GM23338 (cell line): ENCODE results near the gene FHIT. TPM values are rescaled to one million over a fixed set of nuclear protein-coding genes. Genes with fewer than 3 reads are reported as not detected.

Experiments used
- ATAC-seq: fragments of 200-7000 bp; cut with Tn5 transposase; 3 replicates; pipeline ENCODE4 v1.9.1; 2020
- DNase-seq: peaks from one replicate; pipeline ENCODE4 v3.0.0-alpha.2; 2015; ENCODE audit warnings: low spot score
- H2AFZ ChIP-seq: fragments of 200-600 bp; sonication (generic); 2 replicates; pipeline ENCODE4 v1.8.0; 2016; ENCODE audit warnings: antibody characterized with exemption, mild to moderate bottlenecking, moderate library complexity
- H3F3A ChIP-seq: fragments of 200-600 bp; sonication (generic); replicated peaks from 2 replicates; pipeline ENCODE4 v1.8.0; 2017; ENCODE audit warnings: antibody characterized with exemption, mixed run types, low read depth
- H3K27ac ChIP-seq: fragments of 200-600 bp; sonication (generic); 2 replicates; pipeline ENCODE4 v1.6.1; 2016; ENCODE audit warnings: low read depth
- H3K27me3 ChIP-seq: fragments of 200-600 bp; sonication (generic); 2 replicates; pipeline ENCODE4 v1.8.0; 2016; ENCODE audit warnings: mild to moderate bottlenecking, mixed run types, moderate library complexity; ENCODE audit not compliant: insufficient read depth
- H3K36me3 ChIP-seq: fragments of 200-600 bp; sonication (generic); 2 replicates; pipeline ENCODE4 v1.8.0; 2016; ENCODE audit warnings: mild to moderate bottlenecking; ENCODE audit not compliant: insufficient read depth
- H3K4me1 ChIP-seq: fragments of 200-600 bp; sonication (generic); 2 replicates; pipeline ENCODE4 v1.8.0; 2016; ENCODE audit warnings: mild to moderate bottlenecking, moderate library complexity; ENCODE audit not compliant: insufficient read depth
- H3K4me2 ChIP-seq: fragments of 200-600 bp; sonication (generic); 2 replicates; pipeline ENCODE4 v1.7.1; 2017; ENCODE audit warnings: mixed run types
- H3K4me3 ChIP-seq: fragments of 200-600 bp; sonication (generic); 2 replicates; pipeline ENCODE4 v1.6.1; 2016; ENCODE audit warnings: mixed run types
- H3K79me2 ChIP-seq: fragments of 200-600 bp; sonication (generic); replicated peaks from 2 replicates; pipeline ENCODE4 v1.8.0; 2017; ENCODE audit warnings: mild to moderate bottlenecking; ENCODE audit not compliant: insufficient read depth
- H3K9me2 ChIP-seq: fragments of 200-600 bp; sonication (generic); 2 replicates; pipeline ENCODE4 v1.8.0; 2017; ENCODE audit not compliant: insufficient read depth
- H4K20me1 ChIP-seq: fragments of 200-600 bp; sonication (generic); replicated peaks from 2 replicates; pipeline ENCODE4 v1.8.0; 2017; ENCODE audit warnings: mild to moderate bottlenecking; ENCODE audit not compliant: insufficient read depth
- H3K27ac Mint-ChIP-seq: 2 replicates; pipeline ENCODE4 v1.8.0; 2020; ENCODE audit warnings: inconsistent platforms, mild to moderate bottlenecking, moderate library complexity, mixed read lengths
- H3K27me3 Mint-ChIP-seq: 3 replicates; pipeline ENCODE4 v1.8.0; 2022; ENCODE audit warnings: low read depth, mild to moderate bottlenecking, moderate library complexity, mixed read lengths, inconsistent platforms; ENCODE audit not compliant: insufficient read depth, poor library complexity
- H3K36me3 Mint-ChIP-seq: 3 replicates; pipeline ENCODE4 v1.8.0; 2021; ENCODE audit warnings: low read depth, mild to moderate bottlenecking, inconsistent platforms, moderate library complexity, mixed read lengths
- H3K4me1 Mint-ChIP-seq: 3 replicates; pipeline ENCODE4 v1.8.0; 2020; ENCODE audit warnings: mild to moderate bottlenecking, inconsistent platforms, mixed read lengths
- H3K4me3 Mint-ChIP-seq: 3 replicates; pipeline ENCODE4 v1.8.0; 2021; ENCODE audit warnings: moderate library complexity, mild to moderate bottlenecking, inconsistent platforms, mixed read lengths
- H3K9me3 Mint-ChIP-seq: 3 replicates; pipeline ENCODE4 v1.8.0; 2020; ENCODE audit warnings: moderate library complexity, mild to moderate bottlenecking, inconsistent platforms, mixed read lengths
- CREB1 ChIP-seq: fragments of 250-450 bp; sonication (Bioruptor Pico); IDR thresholded peaks from 2 replicates; pipeline ENCODE4 v1.5.0; 2020; ENCODE audit warnings: low read depth, mild to moderate bottlenecking, moderate library complexity
- CTCF ChIP-seq, 2 experiments: fragments of 200-600 bp in 1 of 2; sonication (generic) in 1 of 2; conservative IDR thresholded peaks; 2 replicates each; pipeline versions ENCODE4 v1.5.1 to v1.6.1; 2016 to 2017; ENCODE audit warnings: antibody characterized with exemption in 2 of 2, low read depth in 2 of 2, mild to moderate bottlenecking in 2 of 2, moderate library complexity in 1 of 2
- EZH2 ChIP-seq: fragments of 200-600 bp; sonication (generic); IDR thresholded peaks from one replicate; pipeline ENCODE4 v1.8.0; 2017; ENCODE audit warnings: antibody characterized with exemption, mild to moderate bottlenecking, low read depth; ENCODE audit not compliant: unreplicated experiment
- EZH2phosphoT487 ChIP-seq: fragments of 200-600 bp; sonication (generic); IDR thresholded peaks from one replicate; pipeline ENCODE4 v1.8.1; 2018; ENCODE audit warnings: antibody characterized with exemption; ENCODE audit not compliant: unreplicated experiment
- REST ChIP-seq: IDR thresholded peaks from one replicate; pipeline ENCODE4 v1.6.1; 2018; ENCODE audit warnings: antibody characterized with exemption; ENCODE audit not compliant: unreplicated experiment
- STAT1 ChIP-seq: IDR thresholded peaks from one replicate; pipeline ENCODE4 v1.6.1; 2016; ENCODE audit warnings: antibody characterized with exemption; ENCODE audit not compliant: unreplicated experiment
- ZNF114 ChIP-seq: fragments of 250-450 bp; sonication (Bioruptor Pico); IDR thresholded peaks from 2 replicates; pipeline ENCODE4 v1.5.0; 2020; ENCODE audit warnings: mild to moderate bottlenecking, moderate library complexity
- ZNF331 ChIP-seq: fragments of 250-450 bp; sonication (Bioruptor Pico); IDR thresholded peaks from 2 replicates; pipeline ENCODE4 v1.5.0; 2020; ENCODE audit warnings: low read depth, mild to moderate bottlenecking, moderate library complexity
- polyA plus RNA-seq: library from polyadenylated mRNA; unstranded; fragments of >200 nt; fragmentation: Nextera tagmentation; extraction: Ambion mirVana; gene quantifications from 2 replicates; pipeline ENCODE4 v1.2.1, GENCODE V29; 2016
- total RNA-seq: library from RNA; depleted of rRNA; stranded (reverse); fragments of >200 nt; shearing (Covaris generic); gene quantifications from 2 replicates; pipeline ENCODE4 v1.2.3, GENCODE V29; 2014
- TF ChIP-seq, protein P1 (sequence below): IDR thresholded peaks from 2 replicates; pipeline ENCODE4 v1.6.1; 2016; ENCODE audit warnings: antibody characterized with exemption
- TF ChIP-seq, protein P2 (sequence below): fragments of 250-450 bp; sonication (Bioruptor Pico); IDR thresholded peaks from 2 replicates; pipeline ENCODE4 v1.5.0; 2020; ENCODE audit warnings: mild to moderate bottlenecking, moderate library complexity

FHIT gene
- total and polyA plus RNA-seq, 2 experiments from 2014 or later, result 3.0 to 8.3 TPM

GRCh38 chr3:60629816-60630215 is 621.4 kb downstream of the FHIT start (continued):
- TF ChIP-seq CTCF (conservative IDR thresholded peaks at IDR 0.05; ENCODE audit: low read depth in 2 of 2), result no peak

DNA sequence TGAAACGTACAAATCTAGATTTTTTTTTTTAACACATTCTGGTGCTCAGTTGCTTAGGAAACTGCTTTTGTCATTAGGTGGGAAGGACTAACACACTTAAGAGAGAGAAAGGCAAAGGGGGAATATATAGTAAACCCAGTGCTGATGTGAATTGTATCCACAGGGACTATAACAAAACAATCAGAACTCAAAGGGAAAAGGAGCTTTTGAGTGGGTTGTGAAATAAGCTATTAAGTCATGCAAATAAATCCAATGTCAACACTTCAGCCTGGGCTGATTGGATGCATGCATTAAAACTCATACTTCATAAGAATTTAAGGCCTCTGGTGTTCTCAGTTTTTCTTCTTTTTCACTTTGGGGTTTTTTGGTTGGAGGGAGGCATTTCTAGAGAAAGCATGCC is 628.9 kb downstream of the FHIT start:
- Histone ChIP-seq H3K27ac (no peak overlapping the region), H3K4me1 (no peaks in the 10 kb centered on the region), H3F3A (no peaks in the 10 kb centered on the region), H4K20me1 (no peaks in the 10 kb centered on the region), H2AFZ (no peak overlapping the region), H3K36me3 (no peaks in the 10 kb centered on the region), H3K4me2 (no peak overlapping the region), H3K79me2 (no peaks in the 10 kb centered on the region), H3K9me2 (peaks cover 4% of the 10 kb centered on the region; the same call in 1 of the 2 replicates), H3K27me3 (no peaks in the 10 kb centered on the region), H3K4me3 (no peak overlapping the region)
- Mint-ChIP-seq H3K9me3 (peaks cover 7% of the 10 kb centered on the region), H3K27me3 (peaks cover 2% of the 10 kb centered on the region), H3K4me3 (no peak overlapping the region), H3K27ac (no peak overlapping the region), H3K36me3 (peaks cover 6% of the 10 kb centered on the region; the same call in 2 of the 3 replicates), H3K4me1 (no peaks in the 10 kb centered on the region)
- ATAC-seq, result no peak
- no peak for DNase-seq
- TF ChIP-seq ZNF331 (CRISPR knock-in tag) (no peak), STAT1 (no peak), EZH2 (no peak), CREB1 (CRISPR knock-in tag) (no peak), REST (no peak), ZNF114 (no peak), CTCF (conservative IDR thresholded peaks at IDR 0.05; ENCODE audit: low read depth in 2 of 2) (no peak), EZH2phosphoT487 (no peak)
- TF ChIP-seq, protein P1, sequence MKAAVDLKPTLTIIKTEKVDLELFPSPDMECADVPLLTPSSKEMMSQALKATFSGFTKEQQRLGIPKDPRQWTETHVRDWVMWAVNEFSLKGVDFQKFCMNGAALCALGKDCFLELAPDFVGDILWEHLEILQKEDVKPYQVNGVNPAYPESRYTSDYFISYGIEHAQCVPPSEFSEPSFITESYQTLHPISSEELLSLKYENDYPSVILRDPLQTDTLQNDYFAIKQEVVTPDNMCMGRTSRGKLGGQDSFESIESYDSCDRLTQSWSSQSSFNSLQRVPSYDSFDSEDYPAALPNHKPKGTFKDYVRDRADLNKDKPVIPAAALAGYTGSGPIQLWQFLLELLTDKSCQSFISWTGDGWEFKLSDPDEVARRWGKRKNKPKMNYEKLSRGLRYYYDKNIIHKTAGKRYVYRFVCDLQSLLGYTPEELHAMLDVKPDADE, result no peak
- TF ChIP-seq, protein P2, sequence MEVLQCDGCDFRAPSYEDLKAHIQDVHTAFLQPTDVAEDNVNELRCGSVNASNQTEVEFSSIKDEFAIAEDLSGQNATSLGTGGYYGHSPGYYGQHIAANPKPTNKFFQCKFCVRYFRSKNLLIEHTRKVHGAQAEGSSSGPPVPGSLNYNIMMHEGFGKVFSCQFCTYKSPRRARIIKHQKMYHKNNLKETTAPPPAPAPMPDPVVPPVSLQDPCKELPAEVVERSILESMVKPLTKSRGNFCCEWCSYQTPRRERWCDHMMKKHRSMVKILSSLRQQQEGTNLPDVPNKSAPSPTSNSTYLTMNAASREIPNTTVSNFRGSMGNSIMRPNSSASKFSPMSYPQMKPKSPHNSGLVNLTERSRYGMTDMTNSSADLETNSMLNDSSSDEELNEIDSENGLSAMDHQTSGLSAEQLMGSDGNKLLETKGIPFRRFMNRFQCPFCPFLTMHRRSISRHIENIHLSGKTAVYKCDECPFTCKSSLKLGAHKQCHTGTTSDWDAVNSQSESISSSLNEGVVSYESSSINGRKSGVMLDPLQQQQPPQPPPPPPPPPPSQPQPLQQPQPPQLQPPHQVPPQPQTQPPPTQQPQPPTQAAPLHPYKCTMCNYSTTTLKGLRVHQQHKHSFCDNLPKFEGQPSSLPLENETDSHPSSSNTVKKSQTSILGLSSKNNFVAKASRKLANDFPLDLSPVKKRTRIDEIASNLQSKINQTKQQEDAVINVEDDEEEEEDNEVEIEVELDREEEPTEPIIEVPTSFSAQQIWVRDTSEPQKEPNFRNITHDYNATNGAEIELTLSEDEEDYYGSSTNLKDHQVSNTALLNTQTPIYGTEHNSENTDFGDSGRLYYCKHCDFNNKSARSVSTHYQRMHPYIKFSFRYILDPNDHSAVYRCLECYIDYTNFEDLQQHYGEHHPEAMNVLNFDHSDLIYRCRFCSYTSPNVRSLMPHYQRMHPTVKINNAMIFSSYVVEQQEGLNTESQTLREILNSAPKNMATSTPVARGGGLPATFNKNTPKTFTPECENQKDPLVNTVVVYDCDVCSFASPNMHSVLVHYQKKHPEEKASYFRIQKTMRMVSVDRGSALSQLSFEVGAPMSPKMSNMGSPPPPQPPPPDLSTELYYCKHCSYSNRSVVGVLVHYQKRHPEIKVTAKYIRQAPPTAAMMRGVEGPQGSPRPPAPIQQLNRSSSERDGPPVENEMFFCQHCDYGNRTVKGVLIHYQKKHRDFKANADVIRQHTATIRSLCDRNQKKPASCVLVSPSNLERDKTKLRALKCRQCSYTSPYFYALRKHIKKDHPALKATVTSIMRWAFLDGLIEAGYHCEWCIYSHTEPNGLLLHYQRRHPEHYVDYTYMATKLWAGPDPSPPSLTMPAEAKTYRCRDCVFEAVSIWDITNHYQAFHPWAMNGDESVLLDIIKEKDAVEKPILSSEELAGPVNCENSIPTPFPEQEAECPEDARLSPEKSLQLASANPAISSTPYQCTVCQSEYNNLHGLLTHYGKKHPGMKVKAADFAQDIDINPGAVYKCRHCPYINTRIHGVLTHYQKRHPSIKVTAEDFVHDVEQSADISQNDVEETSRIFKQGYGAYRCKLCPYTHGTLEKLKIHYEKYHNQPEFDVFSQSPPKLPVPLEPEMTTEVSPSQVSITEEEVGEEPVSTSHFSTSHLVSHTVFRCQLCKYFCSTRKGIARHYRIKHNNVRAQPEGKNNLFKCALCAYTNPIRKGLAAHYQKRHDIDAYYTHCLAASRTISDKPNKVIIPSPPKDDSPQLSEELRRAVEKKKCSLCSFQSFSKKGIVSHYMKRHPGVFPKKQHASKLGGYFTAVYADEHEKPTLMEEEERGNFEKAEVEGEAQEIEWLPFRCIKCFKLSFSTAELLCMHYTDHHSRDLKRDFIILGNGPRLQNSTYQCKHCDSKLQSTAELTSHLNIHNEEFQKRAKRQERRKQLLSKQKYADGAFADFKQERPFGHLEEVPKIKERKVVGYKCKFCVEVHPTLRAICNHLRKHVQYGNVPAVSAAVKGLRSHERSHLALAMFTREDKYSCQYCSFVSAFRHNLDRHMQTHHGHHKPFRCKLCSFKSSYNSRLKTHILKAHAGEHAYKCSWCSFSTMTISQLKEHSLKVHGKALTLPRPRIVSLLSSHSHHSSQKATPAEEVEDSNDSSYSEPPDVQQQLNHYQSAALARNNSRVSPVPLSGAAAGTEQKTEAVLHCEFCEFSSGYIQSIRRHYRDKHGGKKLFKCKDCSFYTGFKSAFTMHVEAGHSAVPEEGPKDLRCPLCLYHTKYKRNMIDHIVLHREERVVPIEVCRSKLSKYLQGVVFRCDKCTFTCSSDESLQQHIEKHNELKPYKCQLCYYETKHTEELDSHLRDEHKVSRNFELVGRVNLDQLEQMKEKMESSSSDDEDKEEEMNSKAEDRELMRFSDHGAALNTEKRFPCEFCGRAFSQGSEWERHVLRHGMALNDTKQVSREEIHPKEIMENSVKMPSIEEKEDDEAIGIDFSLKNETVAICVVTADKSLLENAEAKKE (CRISPR knock-in tag), result no peak
